ENCODE data around the gene FOXL1. TPM values are rescaled to one million over a fixed set of nuclear protein-coding genes. Genes with fewer than 3 reads are reported as not detected.
A peak's percentile ranks its signal among the peaks of the same experiment; 100 is the strongest.

The FOXL1 gene
- total and polyA plus RNA-seq, 4 donors: 0.41 to 2.5 (median 1.4) TPM

DNA sequence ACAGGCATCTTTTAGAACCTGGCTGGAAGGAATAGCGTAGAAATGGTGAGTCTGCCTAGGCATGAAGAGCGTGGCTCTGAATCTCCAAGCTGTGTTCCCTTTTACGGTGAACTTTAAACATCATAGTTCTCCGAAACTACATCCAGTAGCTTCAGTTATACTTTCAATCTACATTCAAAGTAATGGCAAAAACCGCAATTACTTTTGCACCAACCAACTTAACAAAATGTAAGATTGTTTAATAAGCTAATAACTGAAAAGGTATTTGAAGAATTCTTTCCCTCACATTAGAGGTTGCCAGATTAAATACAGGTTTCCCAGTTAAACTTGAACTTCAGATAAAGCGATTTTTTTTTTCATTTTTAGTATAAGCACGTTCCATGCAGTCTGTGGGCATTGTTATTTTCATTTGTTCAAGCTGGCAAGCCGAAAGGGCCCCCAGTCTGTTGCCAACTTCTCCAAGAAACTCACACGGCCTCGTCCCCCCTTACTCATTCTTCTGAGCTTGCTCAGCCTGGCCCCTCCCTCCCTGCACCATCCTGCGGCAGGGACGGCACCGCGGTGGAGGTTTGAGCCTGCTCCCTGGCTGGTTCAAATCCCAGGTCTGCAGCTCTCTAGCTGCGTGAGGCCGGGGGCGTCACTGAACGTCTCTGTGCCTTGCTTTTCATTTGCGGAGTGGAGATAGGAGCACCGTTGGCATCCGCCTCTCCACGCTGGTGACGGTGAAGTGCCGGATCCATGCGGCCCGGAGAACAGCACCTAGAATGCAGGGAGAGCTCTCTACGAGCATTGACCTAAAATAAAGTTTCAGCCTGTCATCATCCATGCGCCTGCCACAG, 19.8 kb upstream of the FOXL1 start:
- no peak for ATAC-seq (ENCODE audit: insufficient read depth, low FRiP score)
- DNase-seq: peak in 2 of 3 donors; percentile 22 to 47
- TF ChIP-seq, protein P1, sequence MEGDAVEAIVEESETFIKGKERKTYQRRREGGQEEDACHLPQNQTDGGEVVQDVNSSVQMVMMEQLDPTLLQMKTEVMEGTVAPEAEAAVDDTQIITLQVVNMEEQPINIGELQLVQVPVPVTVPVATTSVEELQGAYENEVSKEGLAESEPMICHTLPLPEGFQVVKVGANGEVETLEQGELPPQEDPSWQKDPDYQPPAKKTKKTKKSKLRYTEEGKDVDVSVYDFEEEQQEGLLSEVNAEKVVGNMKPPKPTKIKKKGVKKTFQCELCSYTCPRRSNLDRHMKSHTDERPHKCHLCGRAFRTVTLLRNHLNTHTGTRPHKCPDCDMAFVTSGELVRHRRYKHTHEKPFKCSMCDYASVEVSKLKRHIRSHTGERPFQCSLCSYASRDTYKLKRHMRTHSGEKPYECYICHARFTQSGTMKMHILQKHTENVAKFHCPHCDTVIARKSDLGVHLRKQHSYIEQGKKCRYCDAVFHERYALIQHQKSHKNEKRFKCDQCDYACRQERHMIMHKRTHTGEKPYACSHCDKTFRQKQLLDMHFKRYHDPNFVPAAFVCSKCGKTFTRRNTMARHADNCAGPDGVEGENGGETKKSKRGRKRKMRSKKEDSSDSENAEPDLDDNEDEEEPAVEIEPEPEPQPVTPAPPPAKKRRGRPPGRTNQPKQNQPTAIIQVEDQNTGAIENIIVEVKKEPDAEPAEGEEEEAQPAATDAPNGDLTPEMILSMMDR (IDR thresholded peaks at IDR 0.05; ENCODE audit: control extremely low read depth, extremely low read depth): no peak
- WGBS, 2 donors: 65 to 81% methylated on average over 28 of the region's 28 CpGs
- Histone ChIP-seq H3K4me3 (no peak overlapping the region), H3K4me1 (ENCODE audit: control insufficient read depth in 5 of 5, insufficient read depth in 5 of 5, low read length in 5 of 5) (peaks cover 0 to 11% (median 4%) of the 10 kb centered on the region in 5 donors), H3K9ac (ENCODE audit: insufficient read depth in 1 of 2, low read length in 2 of 2) (no peak overlapping the region), H3K27ac (ENCODE audit: low read depth in 1 of 2, low read length in 1 of 2) (no peak overlapping the region), H3K36me3 (ENCODE audit: control insufficient read depth in 4 of 4, insufficient read depth in 4 of 4, low read length in 4 of 4) (peaks cover 0 to 3% (median 0%) of the 10 kb centered on the region in 4 donors), H3K9me3 (ENCODE audit: control insufficient read depth in 4 of 4, insufficient read depth in 3 of 4, low read length in 3 of 4) (no peaks in the 10 kb centered on the region), H3K27me3 (ENCODE audit: control insufficient read depth in 3 of 3, insufficient read depth in 3 of 3, low read length in 2 of 3) (peaks cover 0 to 2% (median 0%) of the 10 kb centered on the region in 3 donors)

DNA sequence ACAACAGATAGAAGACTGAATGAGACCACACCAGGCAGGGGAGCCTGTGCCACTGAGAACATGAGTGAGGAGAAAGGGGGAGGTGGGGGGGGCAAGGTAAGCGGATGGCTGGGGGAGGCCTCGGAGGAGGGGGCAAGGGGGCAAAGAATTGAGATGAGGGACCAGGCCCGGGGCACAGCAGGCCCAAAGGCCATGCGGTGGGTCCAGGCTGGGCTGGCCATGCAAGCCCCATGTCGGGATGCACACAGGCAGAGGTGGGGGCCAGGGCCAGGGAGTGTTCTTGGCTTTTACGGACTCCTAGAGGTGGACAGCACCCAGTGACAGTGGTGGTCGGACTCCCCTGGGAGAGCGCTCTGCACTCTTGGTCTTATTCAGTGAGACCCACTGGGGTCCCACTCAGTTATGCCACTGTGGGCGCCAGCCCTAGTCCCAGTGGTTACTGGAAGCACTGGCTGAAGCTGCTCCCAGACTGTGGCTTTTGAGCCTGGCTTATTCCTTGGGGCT, 18.5 kb upstream of the FOXL1 start:
- peaks cover 0 to 12% (median 10%) of the 10 kb centered on the region in 3 donors for H3K27me3 ChIP-seq (ENCODE audit: control insufficient read depth in 3 of 3, insufficient read depth in 3 of 3, low read length in 2 of 3)
- no peak for ATAC-seq (ENCODE audit: insufficient read depth, low FRiP score)
- TF ChIP-seq, protein P1 (IDR thresholded peaks at IDR 0.05; ENCODE audit: control extremely low read depth, extremely low read depth): no peak
- H3K9me3 ChIP-seq (ENCODE audit: control insufficient read depth in 4 of 4, insufficient read depth in 3 of 4, low read length in 3 of 4): no peaks in the 10 kb centered on the region
- DNase-seq: no peak
- 83 to 94% methylated on average over 9 of the region's 9 CpGs for WGBS, 2 donors
- no peak overlapping the region for H3K4me3 ChIP-seq
- H3K9ac ChIP-seq (ENCODE audit: insufficient read depth in 1 of 2, low read length in 2 of 2): no peak overlapping the region
- peaks cover 0 to 11% (median 4%) of the 10 kb centered on the region in 5 donors for H3K4me1 ChIP-seq (ENCODE audit: control insufficient read depth in 5 of 5, insufficient read depth in 5 of 5, low read length in 5 of 5)
- H3K36me3 ChIP-seq (ENCODE audit: control insufficient read depth in 4 of 4, insufficient read depth in 4 of 4, low read length in 4 of 4): peaks cover 0 to under 1% (median 0%) of the 10 kb centered on the region in 4 donors
- H3K27ac ChIP-seq (ENCODE audit: low read depth in 1 of 2, low read length in 1 of 2): no peak overlapping the region

DNA sequence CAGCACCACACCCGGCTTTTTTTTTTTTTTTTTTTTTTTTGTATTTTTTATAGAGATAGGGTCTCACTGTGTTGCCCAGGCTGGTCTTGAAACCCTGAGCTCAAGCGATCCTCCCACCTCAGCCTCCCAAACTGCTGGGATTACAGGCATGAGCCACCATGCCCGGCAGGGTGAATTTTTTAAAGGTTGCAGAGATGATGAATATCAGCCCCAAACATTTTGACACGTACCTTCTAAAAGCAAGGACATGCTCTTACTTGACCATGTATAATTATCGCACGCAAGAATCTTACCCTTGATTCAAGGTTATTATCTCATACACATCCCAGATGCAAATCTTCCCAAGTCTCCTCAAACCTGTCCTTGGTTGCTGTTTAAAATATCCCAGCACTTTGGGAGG, 16.0 kb upstream of the FOXL1 start:
- Histone ChIP-seq H3K9ac (ENCODE audit: insufficient read depth in 1 of 2, low read length in 2 of 2) (no peak overlapping the region), H3K27ac (ENCODE audit: low read depth in 1 of 2, low read length in 1 of 2) (no peak overlapping the region), H3K4me3 (no peak overlapping the region), H3K4me1 (ENCODE audit: control insufficient read depth in 5 of 5, insufficient read depth in 5 of 5, low read length in 5 of 5) (peaks cover 0 to 6% (median 4%) of the 10 kb centered on the region in 5 donors), H3K27me3 (ENCODE audit: control insufficient read depth in 3 of 3, insufficient read depth in 3 of 3, low read length in 2 of 3) (peaks cover 9 to 29% (median 27%) of the 10 kb centered on the region in 3 donors), H3K9me3 (ENCODE audit: control insufficient read depth in 4 of 4, insufficient read depth in 3 of 4, low read length in 3 of 4) (peaks cover 0 to 1% (median 0%) of the 10 kb centered on the region in 4 donors), H3K36me3 (ENCODE audit: control insufficient read depth in 4 of 4, insufficient read depth in 4 of 4, low read length in 4 of 4) (no peaks in the 10 kb centered on the region)
- ATAC-seq (ENCODE audit: insufficient read depth, low FRiP score) (no peak), DNase-seq (no peak)
- TF ChIP-seq, protein P1 (IDR thresholded peaks at IDR 0.05; ENCODE audit: control extremely low read depth, extremely low read depth): no peak
- 77 to 82% methylated on average over 6 of the region's 6 CpGs for WGBS, 2 donors

All from lung (tissue), 12 donors.